Measurements from ENCODE around the gene PNP. TPM values are rescaled to one million over a fixed set of nuclear protein-coding genes. Genes with fewer than 3 reads are reported as not detected.
"Not testable (repeated sequence)": the region's sequence is repeated elsewhere in the genome, so short reads cannot be mapped to it uniquely, and the experiment has no call there.

Gene PNP
- total and polyA plus RNA-seq, 2 of the 8 experiments (the other 6 are each of a cell fraction or from before 2014, with no cell fraction given): 108 to 130 TPM

GRCh38 chr14:20441461-20441860 is 27.7 kb upstream of the PNP start (continued):
- TF ChIP-seq, protein P1, sequence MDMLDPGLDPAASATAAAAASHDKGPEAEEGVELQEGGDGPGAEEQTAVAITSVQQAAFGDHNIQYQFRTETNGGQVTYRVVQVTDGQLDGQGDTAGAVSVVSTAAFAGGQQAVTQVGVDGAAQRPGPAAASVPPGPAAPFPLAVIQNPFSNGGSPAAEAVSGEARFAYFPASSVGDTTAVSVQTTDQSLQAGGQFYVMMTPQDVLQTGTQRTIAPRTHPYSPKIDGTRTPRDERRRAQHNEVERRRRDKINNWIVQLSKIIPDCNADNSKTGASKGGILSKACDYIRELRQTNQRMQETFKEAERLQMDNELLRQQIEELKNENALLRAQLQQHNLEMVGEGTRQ (IDR thresholded peaks at IDR 0.05; ENCODE audit: low read length): no peak
- TF ChIP-seq CBX5 (IDR thresholded peaks at IDR 0.05; ENCODE audit: low read depth, low read length): no peak
- TF ChIP-seq EZH2 (IDR thresholded peaks at IDR 0.05; ENCODE audit: low read depth, low read length, severe bottlenecking): no peak
- no peak for TF ChIP-seq SIN3A (conservative IDR thresholded peaks at IDR 0.05 in 1 of 2, IDR thresholded peaks at IDR 0.05 in 1 of 2; ENCODE audit: low read depth in 1 of 2, low read length in 2 of 2)
- TF ChIP-seq CTBP2 (IDR thresholded peaks at IDR 0.05; ENCODE audit: borderline replicate concordance, insufficient read depth, insufficient read length, low read length): no peak

DNA sequence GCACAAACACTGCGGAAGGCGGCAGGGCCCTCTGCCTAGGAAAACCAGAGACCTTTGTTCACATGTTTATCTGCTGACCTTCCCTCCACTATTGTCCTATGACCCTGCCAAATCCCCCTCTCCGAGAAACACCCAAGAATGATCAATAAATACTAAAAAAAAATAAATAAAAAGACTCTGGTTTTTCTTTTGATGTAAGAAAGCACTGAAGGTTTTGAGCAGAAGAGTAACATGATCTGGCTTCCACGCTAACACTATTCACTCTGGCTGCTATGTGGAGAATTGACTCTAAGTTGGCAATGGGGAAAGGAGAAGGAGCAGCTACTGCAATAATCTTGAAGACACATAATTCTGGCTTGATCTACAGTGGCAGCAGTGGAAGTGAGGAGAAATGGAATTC is 25.6 kb upstream of the PNP start:
- H3K9me3 ChIP-seq (ENCODE audit: insufficient read depth in 2 of 2, low read depth in 1 of 2, low read length in 1 of 2); H4K91ac ChIP-seq (replicated peaks; ENCODE audit: insufficient read length, low read length); H3K4me3 ChIP-seq (ENCODE audit: extremely low read depth in 1 of 4, insufficient read depth in 2 of 4, low read depth in 3 of 4, low read length in 4 of 4); H2BK5ac ChIP-seq (ENCODE audit: low read depth, low read length); H2AFZ ChIP-seq (ENCODE audit: low read length); H2AK5ac ChIP-seq (ENCODE audit: low read depth, low read length); H3K79me1 ChIP-seq (ENCODE audit: low read depth, low read length); H3K23ac ChIP-seq (ENCODE audit: insufficient read length); H3K79me2 ChIP-seq (ENCODE audit: control insufficient read depth in 1 of 2, insufficient read depth in 2 of 2, low read length in 2 of 2); H3K9ac ChIP-seq (replicated peaks in 1 of 4; ENCODE audit: extremely low read depth in 1 of 4, low read depth in 3 of 4, low read length in 3 of 4); H2BK120ac ChIP-seq (replicated peaks; ENCODE audit: low read depth, low read length); H3K4ac ChIP-seq (replicated peaks; ENCODE audit: insufficient read length, low read depth, low read length); H3K18ac ChIP-seq (ENCODE audit: extremely low read depth, low read length); H3K23me2 ChIP-seq (ENCODE audit: low read depth, low read length); H3K4me1 ChIP-seq (replicated peaks in 1 of 4; ENCODE audit: control insufficient read depth in 3 of 4, insufficient read depth in 4 of 4, low read length in 3 of 4); H3K14ac ChIP-seq (ENCODE audit: insufficient read length); H3K27me3 ChIP-seq (replicated peaks in 1 of 4; ENCODE audit: control insufficient read depth in 3 of 4, extremely low read depth in 1 of 4, insufficient read depth in 3 of 4, low read length in 3 of 4); H3K27ac ChIP-seq (ENCODE audit: low read depth, low read length); DNase-seq (ENCODE audit: low read depth in 1 of 2, low spot score in 2 of 2); H2BK12ac ChIP-seq (ENCODE audit: low read depth, low read length); H4K8ac ChIP-seq (ENCODE audit: extremely low read depth, insufficient read depth, low read length); FAIRE-seq; H4K5ac ChIP-seq (ENCODE audit: insufficient read length, low read depth, low read length); H2BK20ac ChIP-seq (ENCODE audit: low read length); H2BK15ac ChIP-seq (ENCODE audit: low read length); H3K56ac ChIP-seq (replicated peaks; ENCODE audit: insufficient read length, low read depth, low read length); H4K20me1 ChIP-seq (replicated peaks in 1 of 2; ENCODE audit: control insufficient read depth in 1 of 2, insufficient read depth in 2 of 2, low read length in 2 of 2); H3K4me2 ChIP-seq (ENCODE audit: insufficient read depth in 1 of 2, low read depth in 2 of 2, low read length in 2 of 2): not testable (repeated sequence)
- CTCF ChIA-PET (ENCODE audit: partially characterized antibody): interaction anchor here (1.2 to 2.1 kb wide), 3 partner anchors 14 to 164 kb away, joined by 4 to 5 read pairs (median 4); no protein-coding TSS in a partner anchor
- 92% methylated on average over 2 of the region's 4 CpGs; no CpG with 5 or more reads in 1 of the 2 experiments for WGBS, 2 experiments (ENCODE audit: extremely low coverage in 1 of 2, insufficient coverage in 1 of 2, insufficient read length in 1 of 2, insufficient replicate concordance in 2 of 2, low coverage in 1 of 2, low lambda C conversion rate in 2 of 2, missing lambda C conversion rate in 1 of 2)
- H3K36me3 ChIP-seq (ENCODE audit: control insufficient read depth in 2 of 4, insufficient read depth in 4 of 4, low read length in 3 of 4): peaks cover 26 to 34% (median 33%) of the 10 kb centered on the region in 4 experiments
- POLR2A ChIA-PET (ENCODE audit: partially characterized antibody): interaction anchor here (1.0 to 8.2 kb wide), 4 partner anchors 8 to 100 kb away, joined by 3 to 68 read pairs (median 32); partner anchors contain the start of genes APEX1, KLHL33, OSGEP and PARP2
